Astrocyte (in vitro differentiated cells and primary cell): Measurements from ENCODE around the gene RTL1. TPM values are rescaled to one million over a fixed set of nuclear protein-coding genes. Genes with fewer than 3 reads are reported as not detected.

ENCODE experiments used
- DNase-seq: peaks from one replicate; pipeline ENCODE4 v3.0.0-alpha.2; 2010; ENCODE audit warnings: low read depth
- FAIRE-seq: peaks from 2 replicates; lab custom pipeline; 2011; peaks lifted over from hg19 to GRCh38; lab: Jason Lieb, UNC
- H2AFZ ChIP-seq: 2 replicates; pipeline ENCODE4 v1.6.0; 2012; ENCODE audit warnings: low read depth, low read length, inconsistent platforms
- H3K27ac ChIP-seq: 2 replicates; pipeline ENCODE4 v1.5.1; 2011; ENCODE audit warnings: low read depth, low read length, inconsistent platforms
- H3K27me3 ChIP-seq: 2 replicates; pipeline ENCODE4 v1.6.0; 2011; ENCODE audit warnings: low read length, inconsistent platforms; ENCODE audit not compliant: insufficient read depth
- H3K36me3 ChIP-seq: 2 replicates; pipeline ENCODE4 v1.5.1; 2011; ENCODE audit warnings: low read length, inconsistent platforms; ENCODE audit not compliant: insufficient read depth
- H3K4me1 ChIP-seq: 2 replicates; pipeline ENCODE4 v1.5.1; 2011; ENCODE audit warnings: low read length, inconsistent platforms; ENCODE audit not compliant: insufficient read depth
- H3K4me2 ChIP-seq: 2 replicates; pipeline ENCODE4 v1.6.0; 2012; ENCODE audit warnings: low read length, inconsistent platforms
- H3K4me3 ChIP-seq: 2 replicates; pipeline ENCODE4 v1.5.1; 2011; ENCODE audit warnings: low read depth, mild to moderate bottlenecking, low read length, inconsistent platforms; ENCODE audit not compliant: insufficient read depth
- H3K79me2 ChIP-seq: 2 replicates; pipeline ENCODE4 v1.6.0; 2012; ENCODE audit warnings: mild to moderate bottlenecking, low read length, inconsistent platforms; ENCODE audit not compliant: insufficient read depth
- H3K9ac ChIP-seq: 2 replicates; pipeline ENCODE4 v1.6.0; 2012; ENCODE audit warnings: mild to moderate bottlenecking, low read length, inconsistent platforms
- H3K9me3 ChIP-seq: 2 replicates; pipeline ENCODE4 v1.5.1; 2012; ENCODE audit warnings: low read depth, mild to moderate bottlenecking, low read length, inconsistent platforms; ENCODE audit not compliant: insufficient read depth
- H4K20me1 ChIP-seq: 2 replicates; pipeline ENCODE4 v1.6.0; 2012; ENCODE audit warnings: low read length, inconsistent platforms; ENCODE audit not compliant: insufficient read depth
- H3K27ac Mint-ChIP-seq: one replicate; pipeline ENCODE4 v1.8.0; 2021; ENCODE audit warnings: mild to moderate bottlenecking, mixed read lengths; ENCODE audit not compliant: unreplicated experiment
- H3K27me3 Mint-ChIP-seq: one replicate; pipeline ENCODE4 v1.8.0; 2021; ENCODE audit warnings: low read depth, mixed read lengths; ENCODE audit not compliant: unreplicated experiment
- H3K36me3 Mint-ChIP-seq: one replicate; pipeline ENCODE4 v1.8.0; 2021; ENCODE audit warnings: low read depth, mixed read lengths; ENCODE audit not compliant: unreplicated experiment
- H3K4me1 Mint-ChIP-seq: one replicate; pipeline ENCODE4 v1.8.0; 2021; ENCODE audit warnings: low read depth, mixed read lengths; ENCODE audit not compliant: unreplicated experiment
- H3K4me3 Mint-ChIP-seq: one replicate; pipeline ENCODE4 v1.8.0; 2021; ENCODE audit warnings: mild to moderate bottlenecking, moderate library complexity, mixed read lengths; ENCODE audit not compliant: unreplicated experiment
- H3K9me3 Mint-ChIP-seq: one replicate; pipeline ENCODE4 v1.8.0; 2021; ENCODE audit warnings: mild to moderate bottlenecking, mixed read lengths; ENCODE audit not compliant: unreplicated experiment
- EZH2 ChIP-seq: IDR thresholded peaks from 2 replicates; pipeline ENCODE4 v1.6.1; 2012; ENCODE audit warnings: mild to moderate bottlenecking, low read length, inconsistent platforms; ENCODE audit not compliant: insufficient read depth
- total RNA-seq: library from RNA; stranded (reverse); gene quantifications from 2 replicates; pipeline ENCODE4 v1.2.1, GENCODE V29; 2021
- TF ChIP-seq, protein P1 (sequence below): IDR thresholded peaks from 2 replicates; pipeline ENCODE4 v1.5.1; 2011; ENCODE audit warnings: low read depth, mild to moderate bottlenecking, inconsistent platforms, low read length, moderate library complexity; ENCODE audit not compliant: insufficient read depth

Gene RTL1
- total RNA-seq, 1 donor from 2014 or later: 0.18 TPM

GRCh38 chr14:100884456-100884855 is 19.1 kb downstream of the RTL1 start:
- H3K27ac ChIP-seq: no peak overlapping the region
- H3K9me3 ChIP-seq: no peaks in the 10 kb centered on the region
- peaks cover 88% of the 10 kb centered on the region for H4K20me1 ChIP-seq
- no peak overlapping the region for H3K4me2 ChIP-seq
- DNase-seq: no peak
- no peaks in the 10 kb centered on the region for H3K4me1 Mint-ChIP-seq
- H3K27me3 ChIP-seq: no peaks in the 10 kb centered on the region
- peaks cover 32% of the 10 kb centered on the region for H3K9me3 Mint-ChIP-seq
- no peak overlapping the region for H2AFZ ChIP-seq
- H3K27me3 Mint-ChIP-seq: peaks cover 41% of the 10 kb centered on the region
- no peak for TF ChIP-seq EZH2
- TF ChIP-seq, protein P1, sequence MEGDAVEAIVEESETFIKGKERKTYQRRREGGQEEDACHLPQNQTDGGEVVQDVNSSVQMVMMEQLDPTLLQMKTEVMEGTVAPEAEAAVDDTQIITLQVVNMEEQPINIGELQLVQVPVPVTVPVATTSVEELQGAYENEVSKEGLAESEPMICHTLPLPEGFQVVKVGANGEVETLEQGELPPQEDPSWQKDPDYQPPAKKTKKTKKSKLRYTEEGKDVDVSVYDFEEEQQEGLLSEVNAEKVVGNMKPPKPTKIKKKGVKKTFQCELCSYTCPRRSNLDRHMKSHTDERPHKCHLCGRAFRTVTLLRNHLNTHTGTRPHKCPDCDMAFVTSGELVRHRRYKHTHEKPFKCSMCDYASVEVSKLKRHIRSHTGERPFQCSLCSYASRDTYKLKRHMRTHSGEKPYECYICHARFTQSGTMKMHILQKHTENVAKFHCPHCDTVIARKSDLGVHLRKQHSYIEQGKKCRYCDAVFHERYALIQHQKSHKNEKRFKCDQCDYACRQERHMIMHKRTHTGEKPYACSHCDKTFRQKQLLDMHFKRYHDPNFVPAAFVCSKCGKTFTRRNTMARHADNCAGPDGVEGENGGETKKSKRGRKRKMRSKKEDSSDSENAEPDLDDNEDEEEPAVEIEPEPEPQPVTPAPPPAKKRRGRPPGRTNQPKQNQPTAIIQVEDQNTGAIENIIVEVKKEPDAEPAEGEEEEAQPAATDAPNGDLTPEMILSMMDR: no peak
- H3K4me3 ChIP-seq: no peak overlapping the region
- H3K36me3 ChIP-seq: peaks cover 28% of the 10 kb centered on the region
- no peaks in the 10 kb centered on the region for H3K4me1 ChIP-seq
- H3K4me3 Mint-ChIP-seq: no peak overlapping the region
- no peak for FAIRE-seq
- H3K79me2 ChIP-seq: peaks cover 47% of the 10 kb centered on the region
- H3K27ac Mint-ChIP-seq: no peak overlapping the region
- H3K9ac ChIP-seq: no peak overlapping the region
- H3K36me3 Mint-ChIP-seq: peaks cover 7% of the 10 kb centered on the region

- FAIRE-seq (no peak), DNase-seq (no peak)
- H3K27ac Mint-ChIP-seq: no peak overlapping the region
- Histone ChIP-seq H3K9me3 (no peaks in the 10 kb centered on the region), H4K20me1 (peaks cover 89% of the 10 kb centered on the region), H3K27ac (no peak overlapping the region), H3K4me1 (no peaks in the 10 kb centered on the region), H3K27me3 (no peaks in the 10 kb centered on the region), H2AFZ (no peak overlapping the region), H3K4me3 (no peak overlapping the region), H3K36me3 (peaks cover 28% of the 10 kb centered on the region), H3K79me2 (peaks cover 54% of the 10 kb centered on the region), H3K9ac (no peak overlapping the region), H3K4me2 (no peak overlapping the region)
- TF ChIP-seq EZH2: no peak
- TF ChIP-seq, protein P1: no peak
- no peak overlapping the region for H3K4me3 Mint-ChIP-seq
- peaks cover 7% of the 10 kb centered on the region for H3K36me3 Mint-ChIP-seq
- no peaks in the 10 kb centered on the region for H3K4me1 Mint-ChIP-seq
- H3K9me3 Mint-ChIP-seq: peaks cover 32% of the 10 kb centered on the region
- H3K27me3 Mint-ChIP-seq: peaks cover 37% of the 10 kb centered on the region
Measured at GRCh38 chr14:100883789-100884101, 19.8 kb downstream of the RTL1 start.

DNA sequence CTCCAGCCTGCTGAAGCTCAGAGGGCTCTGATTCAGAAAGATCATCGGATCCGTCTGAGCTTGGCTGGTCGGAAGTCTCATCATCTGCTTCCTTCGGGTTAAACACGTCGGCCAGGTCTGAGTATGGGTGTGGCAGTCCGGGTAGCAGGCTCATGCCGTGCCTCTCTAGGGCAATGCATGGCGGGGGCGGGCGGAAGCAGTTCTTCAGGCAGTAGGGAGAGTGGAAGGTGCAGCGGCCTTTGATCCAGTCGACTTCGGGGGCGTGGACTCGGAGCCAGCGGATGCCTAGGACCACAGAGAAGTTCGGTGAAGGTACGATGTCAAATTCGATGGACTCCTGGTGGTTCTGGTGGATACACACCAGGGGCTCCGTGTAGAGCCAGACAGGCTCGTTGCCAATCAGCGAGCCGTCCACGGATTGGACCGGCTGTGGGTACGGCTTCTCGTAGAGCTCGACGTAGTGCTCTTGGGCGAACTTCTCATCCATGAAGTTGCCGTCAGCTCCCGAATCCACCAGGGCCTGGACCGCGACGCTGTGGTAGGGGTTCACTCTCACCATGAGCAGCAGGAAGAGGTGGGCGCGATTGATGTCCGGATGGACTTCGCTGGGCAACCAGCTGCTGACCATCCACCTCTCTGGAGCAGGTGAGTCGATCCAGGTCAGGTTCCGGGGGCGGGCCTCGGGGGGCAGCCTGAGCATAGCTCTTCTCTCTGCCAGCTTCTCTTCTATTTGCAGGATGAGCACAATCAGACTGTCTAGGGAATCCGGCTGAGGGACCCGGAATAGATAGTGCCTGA is 20.3 kb downstream of the RTL1 start:
- H3K27ac ChIP-seq: no peak overlapping the region
- no peak overlapping the region for H3K9ac ChIP-seq
- H3K4me3 ChIP-seq: no peak overlapping the region
- Mint-ChIP-seq H3K36me3 (peaks cover 7% of the 10 kb centered on the region), H3K27me3 (peaks cover 41% of the 10 kb centered on the region), H3K4me3 (no peak overlapping the region), H3K27ac (no peak overlapping the region), H3K4me1 (no peaks in the 10 kb centered on the region), H3K9me3 (peaks cover 32% of the 10 kb centered on the region)
- no peaks in the 10 kb centered on the region for H3K9me3 ChIP-seq
- H3K79me2 ChIP-seq: peaks cover 60% of the 10 kb centered on the region
- H3K4me2 ChIP-seq: no peak overlapping the region
- H3K36me3 ChIP-seq: peaks cover 25% of the 10 kb centered on the region
- TF ChIP-seq EZH2: no peak
- TF ChIP-seq, protein P1: no peak
- FAIRE-seq: no peak
- H4K20me1 ChIP-seq: peaks cover 89% of the 10 kb centered on the region
- DNase-seq: no peak
- no peaks in the 10 kb centered on the region for H3K27me3 ChIP-seq
- H2AFZ ChIP-seq: no peak overlapping the region
- no peaks in the 10 kb centered on the region for H3K4me1 ChIP-seq
